DOHH2 (cell line): ENCODE results near the gene FXYD4.

Experiments
- H3F3A ChIP-seq: fragments of 200-600 bp; sonication (generic), shearing (Covaris generic); 2 replicates; pipeline ENCODE4 v1.6.0; 2016; ENCODE audit warnings: antibody characterized with exemption, mild to moderate bottlenecking; ENCODE audit not compliant: control insufficient read depth, insufficient read depth
- H3K27ac ChIP-seq: fragments of 200-600 bp; sonication (generic); 2 replicates; pipeline ENCODE4 v1.5.1; 2014; ENCODE audit warnings: low read depth, mild to moderate bottlenecking, low read length, moderate library complexity
- H3K27me3 ChIP-seq: fragments of 200-600 bp; sonication (generic); 2 replicates; pipeline ENCODE4 v1.6.1; 2014; ENCODE audit warnings: mild to moderate bottlenecking, low read length, mixed read lengths; ENCODE audit not compliant: control insufficient read depth
- H3K36me3 ChIP-seq: fragments of 200-600 bp; sonication (generic); 2 replicates; pipeline ENCODE4 v1.6.1; 2014; ENCODE audit warnings: mild to moderate bottlenecking, low read length, moderate library complexity, mixed read lengths; ENCODE audit not compliant: control insufficient read depth
- H3K4me1 ChIP-seq: fragments of 200-600 bp; sonication (generic); 2 replicates; pipeline ENCODE4 v1.6.1; 2014; ENCODE audit warnings: mild to moderate bottlenecking, low read length, mixed read lengths; ENCODE audit not compliant: control insufficient read depth
- H3K4me2 ChIP-seq: fragments of 200-600 bp; sonication (generic); 2 replicates; pipeline ENCODE4 v1.6.0; 2014; ENCODE audit warnings: mild to moderate bottlenecking, low read length, moderate library complexity
- H3K4me3 ChIP-seq: fragments of 200-600 bp; sonication (generic); 2 replicates; pipeline ENCODE4 v1.5.1; 2014; ENCODE audit warnings: mild to moderate bottlenecking, low read length, mixed read lengths
- H3K79me2 ChIP-seq: fragments of 200-600 bp; sonication (generic); 2 replicates; pipeline ENCODE4 v1.6.1; 2014; ENCODE audit warnings: mild to moderate bottlenecking, low read length, mixed read lengths; ENCODE audit not compliant: control insufficient read depth
- H3K9me2 ChIP-seq: fragments of 200-600 bp; sonication (generic); replicated peaks from 2 replicates; pipeline ENCODE4 v1.6.1; 2014; ENCODE audit warnings: mild to moderate bottlenecking, low read length, mixed read lengths; ENCODE audit not compliant: control insufficient read depth
- H3K9me3 ChIP-seq: fragments of 200-600 bp; sonication (generic); 2 replicates; pipeline ENCODE4 v1.6.1; 2014; ENCODE audit warnings: antibody characterized with exemption, low read length, mixed read lengths; ENCODE audit not compliant: control insufficient read depth, insufficient read depth
- H4K20me1 ChIP-seq: fragments of 200-600 bp; sonication (generic); 2 replicates; pipeline ENCODE4 v1.6.0; 2014; ENCODE audit warnings: low read depth, mild to moderate bottlenecking, antibody characterized with exemption, low read length, moderate library complexity; ENCODE audit not compliant: control insufficient read depth, insufficient read depth
- EZH2phosphoT487 ChIP-seq: fragments of 200-600 bp; sonication (generic); IDR thresholded peaks from 2 replicates; pipeline ENCODE4 v1.6.1; 2017; ENCODE audit warnings: borderline replicate concordance, mild to moderate bottlenecking, antibody characterized with exemption, low read length, moderate library complexity, mixed read lengths
- TF ChIP-seq, protein P1 (sequence below): fragments of 200-600 bp; sonication (generic); IDR thresholded peaks from one replicate; pipeline ENCODE4 v1.5.1; 2014; ENCODE audit warnings: antibody characterized with exemption, mild to moderate bottlenecking, low read depth, low read length; ENCODE audit not compliant: poor library complexity, severe bottlenecking

FXYD4 gene

DNA sequence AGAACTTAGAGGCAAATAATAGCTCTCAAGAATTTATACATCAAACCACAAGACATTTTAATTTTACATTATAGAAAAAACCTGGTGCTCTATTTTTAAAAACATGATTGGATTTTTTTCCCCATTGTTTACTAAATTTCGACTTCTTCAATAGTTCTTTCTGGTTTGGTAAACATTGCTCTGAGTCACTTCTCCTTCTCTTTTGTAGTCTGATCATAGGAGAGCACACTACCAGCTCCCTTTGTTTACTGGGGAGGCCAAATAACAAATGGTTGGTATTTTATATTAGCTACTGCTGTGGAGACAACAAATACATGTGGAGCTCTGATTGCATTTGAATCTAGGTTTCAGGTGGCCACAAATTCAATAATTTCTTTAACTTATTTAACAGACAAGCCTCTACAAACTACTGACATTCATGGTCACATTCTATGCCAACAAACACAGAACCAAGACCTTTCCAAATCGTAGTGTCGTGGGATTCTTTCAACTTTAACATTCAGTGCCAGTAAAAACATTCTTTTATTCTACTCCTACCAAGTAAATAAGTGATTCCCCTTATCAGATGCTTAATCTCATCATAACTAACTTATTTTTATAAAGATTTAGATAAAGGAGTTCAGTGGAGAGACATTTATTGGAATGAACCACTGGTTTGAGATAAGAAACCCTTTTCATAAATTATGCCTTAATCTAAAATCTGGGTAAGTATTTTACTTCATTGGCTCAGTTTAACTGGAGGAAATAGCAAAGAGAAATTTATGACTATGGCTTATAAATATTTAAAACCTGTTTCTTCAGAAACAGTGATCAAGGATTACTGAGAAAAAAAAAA, 17.7 kb upstream of the FXYD4 start:
- H4K20me1 ChIP-seq = no peaks in the 10 kb centered on the region
- no peak overlapping the region for H3K27ac ChIP-seq
- H3K79me2 ChIP-seq = no peaks in the 10 kb centered on the region
- no peaks in the 10 kb centered on the region for H3K36me3 ChIP-seq
- TF ChIP-seq, protein P1, sequence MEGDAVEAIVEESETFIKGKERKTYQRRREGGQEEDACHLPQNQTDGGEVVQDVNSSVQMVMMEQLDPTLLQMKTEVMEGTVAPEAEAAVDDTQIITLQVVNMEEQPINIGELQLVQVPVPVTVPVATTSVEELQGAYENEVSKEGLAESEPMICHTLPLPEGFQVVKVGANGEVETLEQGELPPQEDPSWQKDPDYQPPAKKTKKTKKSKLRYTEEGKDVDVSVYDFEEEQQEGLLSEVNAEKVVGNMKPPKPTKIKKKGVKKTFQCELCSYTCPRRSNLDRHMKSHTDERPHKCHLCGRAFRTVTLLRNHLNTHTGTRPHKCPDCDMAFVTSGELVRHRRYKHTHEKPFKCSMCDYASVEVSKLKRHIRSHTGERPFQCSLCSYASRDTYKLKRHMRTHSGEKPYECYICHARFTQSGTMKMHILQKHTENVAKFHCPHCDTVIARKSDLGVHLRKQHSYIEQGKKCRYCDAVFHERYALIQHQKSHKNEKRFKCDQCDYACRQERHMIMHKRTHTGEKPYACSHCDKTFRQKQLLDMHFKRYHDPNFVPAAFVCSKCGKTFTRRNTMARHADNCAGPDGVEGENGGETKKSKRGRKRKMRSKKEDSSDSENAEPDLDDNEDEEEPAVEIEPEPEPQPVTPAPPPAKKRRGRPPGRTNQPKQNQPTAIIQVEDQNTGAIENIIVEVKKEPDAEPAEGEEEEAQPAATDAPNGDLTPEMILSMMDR = no peak
- no peak for TF ChIP-seq EZH2phosphoT487
- no peak overlapping the region for H3K4me3 ChIP-seq
- H3K9me2 ChIP-seq = no peaks in the 10 kb centered on the region
- H3F3A ChIP-seq = no peaks in the 10 kb centered on the region
- H3K9me3 ChIP-seq = no peaks in the 10 kb centered on the region
- H3K27me3 ChIP-seq = peaks cover 13% of the 10 kb centered on the region
- H3K4me2 ChIP-seq = no peak overlapping the region
- peaks cover under 1% of the 10 kb centered on the region for H3K4me1 ChIP-seq

DNA sequence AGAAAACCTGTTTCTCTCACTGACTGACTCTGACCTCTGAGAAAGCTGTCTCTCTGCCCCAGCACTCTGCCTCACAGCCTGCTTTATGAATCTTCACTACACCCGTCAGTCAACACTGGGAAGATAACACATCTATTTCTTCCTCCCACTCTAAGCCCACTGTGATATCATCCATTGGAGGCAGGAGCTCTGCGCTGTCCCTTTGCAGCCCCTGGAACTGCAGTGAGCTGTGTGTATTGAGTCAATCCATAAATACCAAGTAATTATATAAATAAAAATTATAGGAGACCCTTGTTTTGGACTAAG, 17.2 kb upstream of the FXYD4 start:
- Histone ChIP-seq H3K9me3 (no peaks in the 10 kb centered on the region), H3K4me2 (no peak overlapping the region), H3F3A (no peaks in the 10 kb centered on the region), H3K27me3 (peaks cover 13% of the 10 kb centered on the region), H3K27ac (no peak overlapping the region), H4K20me1 (no peaks in the 10 kb centered on the region), H3K4me1 (no peaks in the 10 kb centered on the region), H3K4me3 (no peak overlapping the region), H3K36me3 (no peaks in the 10 kb centered on the region), H3K9me2 (no peaks in the 10 kb centered on the region), H3K79me2 (no peaks in the 10 kb centered on the region)
- no peak for TF ChIP-seq EZH2phosphoT487
- TF ChIP-seq, protein P1 = no peak

DNA sequence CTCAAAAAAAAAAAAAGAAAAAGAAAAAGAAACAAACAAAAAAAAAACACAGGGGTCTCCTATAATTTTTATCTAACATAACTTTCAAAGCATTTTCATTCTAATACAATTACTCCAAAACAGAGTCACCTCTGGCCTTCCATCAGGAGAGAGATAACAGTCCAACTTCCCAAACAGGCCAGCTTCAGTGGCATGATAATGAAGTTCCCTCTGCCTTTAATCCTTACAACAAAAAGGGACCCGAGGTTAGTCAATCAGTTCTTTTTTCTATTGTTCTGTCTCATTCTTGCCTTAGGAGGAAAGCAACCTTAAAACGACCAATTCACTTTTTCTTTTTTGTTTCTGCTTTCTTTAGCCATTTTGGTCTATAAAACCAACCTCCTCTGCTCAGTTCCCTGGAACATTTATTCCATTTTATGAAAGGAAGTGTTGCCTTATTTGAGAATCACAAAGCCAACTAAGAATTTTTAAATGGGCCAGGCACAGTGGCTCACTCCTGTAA, 16.5 kb upstream of the FXYD4 start:
- no peaks in the 10 kb centered on the region for H3K9me2 ChIP-seq
- TF ChIP-seq, protein P1 = no peak
- no peak for TF ChIP-seq EZH2phosphoT487
- no peaks in the 10 kb centered on the region for H3K36me3 ChIP-seq
- no peak overlapping the region for H3K4me2 ChIP-seq
- no peak overlapping the region for H3K27ac ChIP-seq
- H4K20me1 ChIP-seq = no peaks in the 10 kb centered on the region
- no peaks in the 10 kb centered on the region for H3K4me1 ChIP-seq
- no peaks in the 10 kb centered on the region for H3K9me3 ChIP-seq
- H3K79me2 ChIP-seq = no peaks in the 10 kb centered on the region
- H3K4me3 ChIP-seq = no peak overlapping the region
- peaks cover 10% of the 10 kb centered on the region for H3K27me3 ChIP-seq
- no peaks in the 10 kb centered on the region for H3F3A ChIP-seq
